ENCODE measurements around the gene COPS8. TPM values are rescaled to one million over a fixed set of nuclear protein-coding genes. Genes with fewer than 3 reads are reported as not detected.

Gene COPS8
- total RNA-seq, 6 donors from 2014 or later = 24.1 to 48.3 (median 38.1) TPM

GRCh38 chr2:237125967-237126366, 40.3 kb downstream of the COPS8 start:
- ATAC-seq (ENCODE audit: low FRiP score in 2 of 2) (no peak), DNase-seq (no peak)
- Histone ChIP-seq H3K27me3 (no peaks in the 10 kb centered on the region), H3K4me3 (no peak overlapping the region), H3K4me1 (peaks cover 4 to 11% (median 7%) of the 10 kb centered on the region in 4 donors), H3K36me3 (no peaks in the 10 kb centered on the region), H3K9me3 (no peaks in the 10 kb centered on the region), H3K27ac (no peak overlapping the region)
- no peak for TF ChIP-seq POLR2A (IDR thresholded peaks at IDR 0.05)
- no peak for TF ChIP-seq POLR2AphosphoS5 (IDR thresholded peaks at IDR 0.05)
- no peak for TF ChIP-seq CTCF (IDR thresholded peaks at IDR 0.05)
- TF ChIP-seq EP300 (IDR thresholded peaks at IDR 0.05) = no peak
- 93 to 97% methylated on average over 6 of the region's 6 CpGs for WGBS, 2 donors

- 81 to 91% methylated on average over 12 to 13 of the region's 13 CpGs for WGBS, 2 donors
- no peaks in the 10 kb centered on the region for H3K9me3 ChIP-seq
- H3K4me1 ChIP-seq = peaks cover 4 to 11% (median 7%) of the 10 kb centered on the region in 4 donors
- H3K27ac ChIP-seq = no peak overlapping the region
- no peak for ATAC-seq (ENCODE audit: low FRiP score in 2 of 2)
- H3K27me3 ChIP-seq = no peaks in the 10 kb centered on the region
- H3K36me3 ChIP-seq = no peaks in the 10 kb centered on the region
- no peak overlapping the region for H3K4me3 ChIP-seq
- no peak for DNase-seq
- TF ChIP-seq POLR2A (IDR thresholded peaks at IDR 0.05) (no peak), POLR2AphosphoS5 (IDR thresholded peaks at IDR 0.05) (no peak), CTCF (IDR thresholded peaks at IDR 0.05) (no peak), EP300 (IDR thresholded peaks at IDR 0.05) (no peak)
These were observed 41.0 kb downstream of the COPS8 start for GRCh38 chr2:237126519-237127174.

GRCh38 chr2:237128026-237128703, 42.5 kb downstream of the COPS8 start:
- DNase-seq (peak in 1 of 2 donors; percentile 93), ATAC-seq (ENCODE audit: low FRiP score in 2 of 2) (peak; percentile 91 to 93)
- H3K36me3 ChIP-seq = no peaks in the 10 kb centered on the region
- H3K9me3 ChIP-seq = no peaks in the 10 kb centered on the region
- H3K27me3 ChIP-seq = no peaks in the 10 kb centered on the region
- H3K4me1 ChIP-seq = peaks cover 4 to 11% (median 7%) of the 10 kb centered on the region in 4 donors
- H3K4me3 ChIP-seq = no peak overlapping the region
- 42 to 46% methylated on average over 10 to 11 of the region's 11 CpGs for WGBS, 2 donors
- peak overlapping the region in 2 of 4 donors; percentile 31 to 36 for H3K27ac ChIP-seq
- TF ChIP-seq EP300 (IDR thresholded peaks at IDR 0.05) (peak in 1 of 4 donors; percentile 86), POLR2A (IDR thresholded peaks at IDR 0.05) (no peak), POLR2AphosphoS5 (IDR thresholded peaks at IDR 0.05) (peak in 1 of 2 donors; percentile 83)

- no peak for DNase-seq
- TF ChIP-seq POLR2A (IDR thresholded peaks at IDR 0.05) (no peak), POLR2AphosphoS5 (IDR thresholded peaks at IDR 0.05) (no peak), EP300 (IDR thresholded peaks at IDR 0.05) (no peak), CTCF (IDR thresholded peaks at IDR 0.05) (no peak)
- Histone ChIP-seq H3K27ac (no peak overlapping the region), H3K9me3 (no peaks in the 10 kb centered on the region), H3K36me3 (no peaks in the 10 kb centered on the region), H3K4me3 (no peak overlapping the region), H3K27me3 (no peaks in the 10 kb centered on the region), H3K4me1 (peaks cover 4 to 11% (median 7%) of the 10 kb centered on the region in 4 donors)
- ATAC-seq (ENCODE audit: low FRiP score in 2 of 2) = no peak
- 93 to 94% methylated on average over 10 of the region's 10 CpGs for WGBS, 2 donors
These were observed 43.3 kb downstream of the COPS8 start for GRCh38 chr2:237128845-237129592.

Measured in upper lobe of left lung (tissue), 6 donors.